RWPE2 (cell line): ENCODE data around the gene SDC4.

ENCODE experiments used
- ATAC-seq: fragments of 200-7000 bp; cut with Tn5 transposase; 3 replicates; pipeline ENCODE4 v1.9.1; 2021; ENCODE audit warnings: low read depth
- DNase-seq: peaks from one replicate; pipeline ENCODE4 v3.0.0-alpha.2; 2020; ENCODE audit warnings: low spot score
- H3K27ac ChIP-seq: fragments of 450-650 bp; 2 replicates; pipeline ENCODE4 v1.5.1; 2017; ENCODE audit warnings: mild to moderate bottlenecking; ENCODE audit not compliant: poor library complexity, severe bottlenecking
- H3K27me3 ChIP-seq: fragments of 250-450 bp; sonication (Bioruptor Pico); 2 replicates; pipeline ENCODE4 v1.5.1; 2021; ENCODE audit warnings: mild to moderate bottlenecking, moderate library complexity; ENCODE audit not compliant: insufficient read depth, poor library complexity, severe bottlenecking
- H3K36me3 ChIP-seq: fragments of 250-450 bp; sonication (Bioruptor Pico); 2 replicates; pipeline ENCODE4 v1.5.1; 2020; ENCODE audit warnings: low read depth, mild to moderate bottlenecking, moderate library complexity
- H3K4me1 ChIP-seq: fragments of 250-450 bp; sonication (Bioruptor Pico); 2 replicates; pipeline ENCODE4 v1.5.1; 2021; ENCODE audit warnings: mild to moderate bottlenecking, moderate library complexity; ENCODE audit not compliant: insufficient read depth, poor library complexity, severe bottlenecking
- H3K4me3 ChIP-seq: fragments of 250-450 bp; sonication (Bioruptor Pico); 2 replicates; pipeline ENCODE4 v1.5.1; 2021; ENCODE audit warnings: mild to moderate bottlenecking, moderate library complexity; ENCODE audit not compliant: severe bottlenecking
- H3K9me3 ChIP-seq: fragments of 250-450 bp; sonication (Bioruptor Pico); 2 replicates; pipeline ENCODE4 v1.5.1; 2021; ENCODE audit warnings: mild to moderate bottlenecking, moderate library complexity; ENCODE audit not compliant: severe bottlenecking
- TF ChIP-seq, protein P1 (sequence below): fragments of 450-650 bp; IDR thresholded peaks from one replicate; pipeline ENCODE4 v1.5.1; 2017; ENCODE audit warnings: mild to moderate bottlenecking, moderate library complexity; ENCODE audit not compliant: poor library complexity, severe bottlenecking

SDC4 gene

DNA sequence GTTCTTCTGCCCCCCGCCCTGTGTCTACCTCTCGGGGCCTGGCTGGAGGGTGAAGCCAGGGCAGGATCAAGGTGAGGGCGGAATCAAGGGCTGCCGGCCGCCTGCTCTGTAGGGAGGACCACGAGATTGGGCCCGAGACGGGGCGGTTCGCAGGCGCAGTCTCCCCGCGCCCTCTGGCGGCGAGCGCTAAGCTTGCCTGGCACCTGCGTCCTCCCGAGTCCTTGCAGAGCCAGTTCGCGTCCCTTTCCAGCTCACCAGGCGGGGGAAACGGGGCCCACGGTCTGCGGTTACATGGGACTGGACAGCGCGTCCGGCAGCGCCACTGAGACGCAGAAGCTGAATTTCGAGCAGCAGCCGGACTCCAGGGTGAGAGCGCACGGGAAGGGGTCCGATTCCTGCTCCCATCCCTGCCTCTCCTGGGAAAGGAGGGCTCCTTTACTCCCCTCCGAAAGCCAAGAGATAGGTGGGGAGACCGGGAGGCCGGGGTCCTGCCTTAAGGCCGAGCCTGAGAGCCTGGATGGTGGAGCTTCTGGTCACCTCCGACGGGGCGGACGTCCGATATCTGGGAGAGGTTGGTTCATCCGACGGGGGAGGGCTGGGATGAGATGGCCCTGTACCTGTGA is 36.5 kb downstream of the SDC4 start:
- peak; percentile 70 for ATAC-seq

DNA sequence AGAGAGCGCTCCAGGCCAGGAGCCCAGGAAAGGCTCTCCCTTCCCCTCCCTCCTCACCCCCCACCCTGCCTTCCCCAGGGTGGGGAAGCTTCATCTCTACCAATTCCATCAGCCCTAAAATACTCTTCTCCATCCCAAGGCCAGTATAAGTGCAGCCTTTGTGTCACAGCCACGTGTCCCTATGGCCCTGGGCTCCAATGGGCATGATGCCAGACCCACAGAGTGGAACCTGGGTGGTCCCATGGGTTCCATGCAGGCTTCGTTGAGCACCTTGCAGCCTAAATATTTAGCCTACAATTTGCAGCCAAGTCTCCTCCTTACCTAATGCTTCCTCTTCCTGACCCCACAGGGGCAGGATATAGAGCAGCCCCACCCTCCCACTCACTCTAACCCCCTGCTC is 39.1 kb downstream of the SDC4 start:
- TF ChIP-seq, protein P1, sequence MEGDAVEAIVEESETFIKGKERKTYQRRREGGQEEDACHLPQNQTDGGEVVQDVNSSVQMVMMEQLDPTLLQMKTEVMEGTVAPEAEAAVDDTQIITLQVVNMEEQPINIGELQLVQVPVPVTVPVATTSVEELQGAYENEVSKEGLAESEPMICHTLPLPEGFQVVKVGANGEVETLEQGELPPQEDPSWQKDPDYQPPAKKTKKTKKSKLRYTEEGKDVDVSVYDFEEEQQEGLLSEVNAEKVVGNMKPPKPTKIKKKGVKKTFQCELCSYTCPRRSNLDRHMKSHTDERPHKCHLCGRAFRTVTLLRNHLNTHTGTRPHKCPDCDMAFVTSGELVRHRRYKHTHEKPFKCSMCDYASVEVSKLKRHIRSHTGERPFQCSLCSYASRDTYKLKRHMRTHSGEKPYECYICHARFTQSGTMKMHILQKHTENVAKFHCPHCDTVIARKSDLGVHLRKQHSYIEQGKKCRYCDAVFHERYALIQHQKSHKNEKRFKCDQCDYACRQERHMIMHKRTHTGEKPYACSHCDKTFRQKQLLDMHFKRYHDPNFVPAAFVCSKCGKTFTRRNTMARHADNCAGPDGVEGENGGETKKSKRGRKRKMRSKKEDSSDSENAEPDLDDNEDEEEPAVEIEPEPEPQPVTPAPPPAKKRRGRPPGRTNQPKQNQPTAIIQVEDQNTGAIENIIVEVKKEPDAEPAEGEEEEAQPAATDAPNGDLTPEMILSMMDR: no peak
- DNase-seq (no peak), ATAC-seq (no peak)
- H3K4me1 ChIP-seq: no peaks in the 10 kb centered on the region
- H3K27me3 ChIP-seq: no peaks in the 10 kb centered on the region
- H3K36me3 ChIP-seq: no peaks in the 10 kb centered on the region
- no peak overlapping the region for H3K4me3 ChIP-seq
- H3K9me3 ChIP-seq: no peaks in the 10 kb centered on the region
- H3K27ac ChIP-seq: no peak overlapping the region

More for the DNA sequence above, 36.5 kb downstream of the SDC4 start:
- H3K4me1 ChIP-seq: no peaks in the 10 kb centered on the region
- no peaks in the 10 kb centered on the region for H3K9me3 ChIP-seq
- H3K27ac ChIP-seq: no peak overlapping the region
- peak; percentile 90 for DNase-seq
- TF ChIP-seq, protein P1: peak; percentile 100
- H3K36me3 ChIP-seq: no peaks in the 10 kb centered on the region
- no peak overlapping the region for H3K4me3 ChIP-seq
- peaks cover 21% of the 10 kb centered on the region for H3K27me3 ChIP-seq

DNA sequence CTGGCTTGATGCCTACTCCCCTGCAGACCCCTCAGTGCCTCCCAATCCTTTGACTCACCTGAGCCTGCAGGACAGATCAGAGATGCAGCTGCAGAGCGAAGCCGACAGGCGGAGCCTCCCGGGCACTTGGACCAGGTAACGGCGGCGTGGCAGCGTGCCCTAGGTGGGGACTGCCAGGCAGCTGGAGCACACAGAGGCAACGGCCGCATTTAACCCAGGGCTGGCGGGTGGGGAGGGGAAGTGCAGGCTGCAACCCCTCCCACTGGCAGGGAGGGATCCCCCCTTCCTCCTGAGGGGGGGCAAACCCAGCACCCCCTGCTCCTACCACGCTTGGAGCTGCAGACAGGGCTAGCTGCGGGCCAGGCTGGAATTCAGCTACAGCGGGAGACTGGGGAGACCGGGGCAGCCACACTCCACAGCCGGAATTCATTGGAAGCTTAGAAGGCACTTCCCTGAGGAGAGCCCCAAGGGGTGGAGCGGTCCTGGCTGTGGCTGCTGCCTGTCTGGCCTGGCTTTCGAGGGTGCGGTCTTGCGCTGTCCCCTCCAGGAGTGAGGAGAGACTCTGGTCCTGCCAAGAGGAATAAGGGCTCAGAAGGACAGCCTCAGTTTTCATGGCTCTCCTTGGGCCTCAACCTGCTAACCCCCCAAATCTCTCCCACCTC is 40.0 kb downstream of the SDC4 start, which contains the start of gene MATN4:
Gene MATN4, minus strand, starts transcription at position 183 of the 662 bp plus-strand sequence. CDS start 2,717 bp downstream, outside the sequence.
- Histone ChIP-seq H3K4me1 (no peaks in the 10 kb centered on the region), H3K36me3 (no peaks in the 10 kb centered on the region), H3K4me3 (no peak within 1 kb of the TSS), H3K27me3 (no peaks in the 10 kb centered on the region), H3K9me3 (no peaks in the 10 kb centered on the region), H3K27ac (no peak within 1 kb of the TSS)
- ATAC-seq (peak; percentile 51), DNase-seq (no peak)
- TF ChIP-seq, protein P1: peak; percentile 42

DNA sequence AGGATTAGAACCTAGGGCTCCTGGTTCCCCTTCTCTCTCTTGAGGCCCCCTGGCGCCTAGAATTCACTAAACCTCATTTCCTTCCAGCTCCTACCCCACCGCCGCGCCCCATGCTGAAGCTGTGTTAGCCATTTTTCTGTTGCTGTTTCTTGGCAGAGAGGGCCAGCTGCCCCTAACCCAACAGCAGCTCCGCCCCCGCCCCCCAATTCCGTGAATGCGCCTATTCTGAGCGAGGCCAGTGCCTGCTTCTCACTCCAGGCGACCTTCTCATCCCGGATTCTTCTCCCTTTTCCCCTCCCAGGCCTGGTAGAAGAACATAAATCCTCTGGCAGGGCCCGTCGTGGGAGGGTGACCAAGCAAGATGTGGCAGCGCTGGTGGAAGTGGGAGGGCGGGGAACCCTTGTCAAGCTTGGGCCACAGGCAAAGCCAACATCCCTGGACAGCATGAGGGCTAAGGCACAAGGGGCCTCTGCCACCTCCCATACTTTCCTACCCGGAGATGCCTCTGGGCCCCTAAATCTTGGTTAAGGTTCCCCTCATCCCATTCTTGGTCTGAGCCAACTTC is 41.1 kb downstream of the SDC4 start:
- DNase-seq (no peak), ATAC-seq (no peak)
- Histone ChIP-seq H3K4me1 (no peaks in the 10 kb centered on the region), H3K27me3 (no peaks in the 10 kb centered on the region), H3K4me3 (no peak overlapping the region), H3K36me3 (no peaks in the 10 kb centered on the region), H3K27ac (no peak overlapping the region), H3K9me3 (no peaks in the 10 kb centered on the region)
- TF ChIP-seq, protein P1: no peak
